Measurements from ENCODE around the gene ARF4.
A peak's percentile ranks its signal among the peaks of the same experiment; 100 is the strongest.
"Not testable (repeated sequence)": the region's sequence is repeated elsewhere in the genome, so short reads cannot be mapped to it uniquely, and the experiment has no call there.

Gene ARF4

DNA sequence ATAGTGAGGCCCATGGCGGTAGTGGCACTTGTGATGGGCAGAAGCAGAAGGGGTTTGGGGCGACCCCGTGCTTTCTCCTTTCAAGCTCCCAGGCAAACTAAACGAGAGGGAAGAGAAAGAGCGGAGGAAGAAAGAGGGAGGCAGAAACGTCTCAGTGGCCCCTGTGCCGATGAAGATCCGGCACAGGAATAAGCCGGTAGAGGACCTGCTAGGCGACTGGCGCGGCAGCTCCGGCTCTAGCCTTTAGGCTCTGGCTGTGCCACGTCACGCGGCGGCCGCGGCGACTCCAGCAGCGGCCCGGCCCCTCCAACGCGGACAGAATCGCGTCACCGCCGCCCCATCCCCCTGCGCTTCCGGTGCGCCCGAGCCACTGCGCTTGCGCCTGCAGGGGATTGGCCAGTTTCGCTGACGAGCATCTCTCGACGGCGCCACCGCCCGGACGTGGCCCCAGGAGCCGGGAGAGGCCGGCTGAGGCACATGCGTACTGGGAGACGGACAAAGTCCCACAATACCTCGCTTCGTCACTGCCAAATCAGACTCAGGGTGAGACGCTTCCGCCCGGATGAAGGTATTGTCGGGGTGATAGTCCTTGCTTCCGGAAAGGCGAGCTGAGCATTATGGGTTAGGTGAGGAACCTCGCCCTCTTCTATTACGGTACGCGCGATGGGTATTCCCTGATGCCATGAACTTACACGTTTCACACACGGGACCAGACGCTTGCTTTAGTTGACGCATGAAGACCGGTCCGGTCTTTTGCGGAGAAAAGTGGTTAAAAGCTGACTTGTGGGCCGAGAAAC lies at the start of gene ARF4:
ARF4 (minus strand) TSS at position 218 of the 797 bp plus-strand sequence; CDS start at position 14, 204 bp downstream.
- peak within 1 kb of the TSS; percentile 95 for H3K27ac ChIP-seq
- TF ChIP-seq, protein P1, sequence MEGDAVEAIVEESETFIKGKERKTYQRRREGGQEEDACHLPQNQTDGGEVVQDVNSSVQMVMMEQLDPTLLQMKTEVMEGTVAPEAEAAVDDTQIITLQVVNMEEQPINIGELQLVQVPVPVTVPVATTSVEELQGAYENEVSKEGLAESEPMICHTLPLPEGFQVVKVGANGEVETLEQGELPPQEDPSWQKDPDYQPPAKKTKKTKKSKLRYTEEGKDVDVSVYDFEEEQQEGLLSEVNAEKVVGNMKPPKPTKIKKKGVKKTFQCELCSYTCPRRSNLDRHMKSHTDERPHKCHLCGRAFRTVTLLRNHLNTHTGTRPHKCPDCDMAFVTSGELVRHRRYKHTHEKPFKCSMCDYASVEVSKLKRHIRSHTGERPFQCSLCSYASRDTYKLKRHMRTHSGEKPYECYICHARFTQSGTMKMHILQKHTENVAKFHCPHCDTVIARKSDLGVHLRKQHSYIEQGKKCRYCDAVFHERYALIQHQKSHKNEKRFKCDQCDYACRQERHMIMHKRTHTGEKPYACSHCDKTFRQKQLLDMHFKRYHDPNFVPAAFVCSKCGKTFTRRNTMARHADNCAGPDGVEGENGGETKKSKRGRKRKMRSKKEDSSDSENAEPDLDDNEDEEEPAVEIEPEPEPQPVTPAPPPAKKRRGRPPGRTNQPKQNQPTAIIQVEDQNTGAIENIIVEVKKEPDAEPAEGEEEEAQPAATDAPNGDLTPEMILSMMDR (IDR thresholded peaks at IDR 0.05): peak; percentile 61
- no peak for TF ChIP-seq ZFX (IDR thresholded peaks at IDR 0.05; ENCODE audit: borderline replicate concordance)

DNA sequence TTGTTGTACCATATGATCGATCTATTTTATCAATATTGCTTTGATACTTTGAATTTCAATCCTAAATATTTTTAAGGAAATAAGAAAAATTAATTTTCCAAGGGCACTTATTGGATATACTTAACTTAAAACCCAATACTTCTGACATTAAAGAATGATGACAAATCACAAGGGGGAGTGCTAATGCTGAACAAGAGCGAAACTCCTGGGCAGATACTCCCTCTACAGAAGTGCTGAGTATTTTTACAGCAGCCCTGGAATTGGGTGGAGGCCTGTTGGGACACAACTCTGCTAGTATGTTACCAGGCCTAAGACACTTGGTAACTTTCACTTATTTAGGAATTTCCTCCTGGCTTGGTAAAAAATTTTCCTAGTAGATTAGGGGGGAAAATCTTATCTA lies 49.6 kb upstream of the ARF4 start:
- H3K27ac ChIP-seq: no peak overlapping the region
- TF ChIP-seq, protein P1 (IDR thresholded peaks at IDR 0.05): no peak
- no peak for TF ChIP-seq ZFX (IDR thresholded peaks at IDR 0.05; ENCODE audit: borderline replicate concordance)

DNA sequence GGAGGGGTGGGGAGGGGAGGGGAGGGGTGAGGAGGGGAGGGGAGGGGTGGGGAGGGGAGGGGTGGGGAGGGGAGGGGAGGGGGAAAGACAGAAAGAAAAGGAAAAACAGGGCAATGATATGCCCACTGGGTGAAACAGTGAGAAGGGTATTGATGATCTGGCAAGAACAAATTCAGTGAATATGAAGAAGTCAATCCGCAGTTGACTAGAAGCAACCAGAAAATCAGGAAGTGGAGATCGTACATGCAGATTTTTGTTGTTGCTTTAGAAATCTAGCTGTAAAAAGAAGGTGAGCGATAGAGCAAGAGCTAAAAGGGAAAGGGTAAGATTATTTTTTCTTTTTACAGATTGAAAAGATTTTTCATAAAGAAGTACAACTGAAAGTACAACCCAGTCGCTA lies 47.6 kb upstream of the ARF4 start:
- TF ChIP-seq ZFX (IDR thresholded peaks at IDR 0.05; ENCODE audit: borderline replicate concordance): no peak
- TF ChIP-seq, protein P1 (IDR thresholded peaks at IDR 0.05): no peak
- no peak overlapping the region for H3K27ac ChIP-seq

DNA sequence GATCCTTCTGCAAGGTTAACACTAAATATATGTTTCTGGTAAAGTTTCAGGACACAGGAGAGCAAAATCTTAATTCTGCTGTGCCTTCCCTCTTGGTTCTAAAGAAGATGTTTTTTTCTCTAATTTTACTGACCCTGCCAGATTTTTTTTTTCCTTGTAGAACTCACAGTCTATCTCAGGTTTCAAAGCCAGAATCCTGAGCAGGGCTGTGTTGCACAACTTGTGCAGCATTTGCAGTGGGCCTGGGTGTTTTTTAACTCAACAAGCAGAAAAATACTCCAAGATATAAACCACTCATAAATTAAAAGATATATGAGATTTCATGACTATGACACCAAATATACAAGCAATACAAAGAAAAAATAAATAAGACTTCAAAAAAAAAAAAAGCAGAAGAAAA lies 40.2 kb upstream of the ARF4 start:
- TF ChIP-seq, protein P1 (IDR thresholded peaks at IDR 0.05): no peak
- no peak for TF ChIP-seq ZFX (IDR thresholded peaks at IDR 0.05; ENCODE audit: borderline replicate concordance)
- H3K27ac ChIP-seq: no peak overlapping the region

DNA sequence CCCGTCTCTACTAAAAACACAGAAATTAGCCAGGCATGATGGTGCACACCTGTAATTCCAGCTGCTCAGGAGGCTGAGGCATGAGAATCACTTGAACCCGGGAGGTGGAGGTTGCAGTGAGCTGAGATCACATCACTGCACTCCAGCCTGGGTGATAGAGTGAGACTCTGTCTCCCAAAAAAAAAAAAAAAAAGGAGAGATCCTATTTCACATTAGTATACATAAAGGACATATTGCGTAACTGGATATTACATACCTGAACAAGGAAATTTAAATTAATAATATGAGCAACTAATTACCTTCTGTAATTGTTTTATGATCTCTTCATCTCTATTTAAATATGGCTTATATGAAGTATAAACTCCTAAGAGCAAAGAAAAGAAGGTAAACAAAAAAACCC lies 37.1 kb upstream of the ARF4 start:
- H3K27ac ChIP-seq: not testable (repeated sequence)

DNA sequence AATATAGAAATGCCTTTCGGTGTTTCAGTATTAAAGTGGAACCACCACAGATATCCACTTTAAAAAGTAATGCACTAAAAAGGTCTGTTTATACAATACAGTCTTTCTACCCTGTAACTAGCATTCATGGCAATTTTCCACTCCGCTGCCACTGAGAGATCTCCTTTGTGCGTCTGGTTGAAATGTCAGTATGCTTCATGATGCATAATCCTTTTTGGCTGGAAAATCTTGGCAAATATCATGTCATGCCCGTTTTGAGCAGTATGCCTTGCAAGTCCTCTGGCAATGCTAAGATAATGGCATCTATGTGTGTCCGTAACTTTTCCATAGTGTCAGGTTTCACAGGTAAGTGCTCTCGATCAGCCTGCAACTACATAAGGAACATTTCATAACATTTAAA lies 30.8 kb upstream of the ARF4 start:
- H3K27ac ChIP-seq: no peak overlapping the region

DNA sequence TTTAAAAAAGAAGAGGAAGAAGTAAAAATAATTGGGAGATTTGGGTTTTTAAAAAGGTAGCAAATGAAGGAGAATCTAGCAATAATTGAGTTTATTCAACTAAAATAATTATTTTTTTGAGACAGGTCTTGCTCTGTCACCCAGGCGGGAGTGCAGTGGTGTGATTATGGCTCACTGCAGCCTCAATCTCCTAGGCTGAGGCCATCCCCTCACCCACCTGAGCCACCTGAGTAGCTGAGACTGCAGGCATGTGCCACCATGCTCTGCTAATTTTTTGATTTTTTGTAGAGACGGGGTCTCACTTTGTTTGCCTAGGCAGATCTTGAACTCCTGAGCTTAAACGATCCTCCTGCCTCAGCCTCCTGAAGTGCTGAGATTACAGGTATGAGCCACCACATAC lies 27.7 kb upstream of the ARF4 start:
- no peak for TF ChIP-seq ZFX (IDR thresholded peaks at IDR 0.05; ENCODE audit: borderline replicate concordance)
- TF ChIP-seq, protein P1 (IDR thresholded peaks at IDR 0.05): no peak
- no peak overlapping the region for H3K27ac ChIP-seq

More for the DNA sequence above, 30.8 kb upstream of the ARF4 start:
- TF ChIP-seq, protein P1 (IDR thresholded peaks at IDR 0.05): no peak
- no peak for TF ChIP-seq ZFX (IDR thresholded peaks at IDR 0.05; ENCODE audit: borderline replicate concordance)
